NT2/D1 (cell line): ENCODE data around the gene KAZN.

ENCODE experiments used
- DNase-seq: peaks from one replicate; pipeline ENCODE4 v3.0.0-alpha.2; 2011; ENCODE audit warnings: low read depth, low spot score
- H3K27me3 ChIP-seq: 2 replicates; pipeline ENCODE4 v1.6.0; 2011; ENCODE audit warnings: mild to moderate bottlenecking; ENCODE audit not compliant: insufficient read length, insufficient read depth
- H3K36me3 ChIP-seq: 2 replicates; pipeline ENCODE4 v1.6.1; 2011; ENCODE audit warnings: mild to moderate bottlenecking, low read length, mixed read lengths; ENCODE audit not compliant: insufficient read depth, insufficient read length
- H3K4me1 ChIP-seq: 2 replicates; pipeline ENCODE4 v1.5.1; 2011; ENCODE audit not compliant: insufficient read depth, insufficient read length
- H3K4me3 ChIP-seq: 2 replicates; pipeline ENCODE4 v1.5.1; 2011; ENCODE audit warnings: low read depth; ENCODE audit not compliant: insufficient read length
- H3K9ac ChIP-seq: 2 replicates; pipeline ENCODE4 v1.6.0; 2011; ENCODE audit warnings: low read depth; ENCODE audit not compliant: insufficient read length
- H3K9me3 ChIP-seq: 2 replicates; pipeline ENCODE4 v1.5.1; 2011; ENCODE audit warnings: mild to moderate bottlenecking, low read length; ENCODE audit not compliant: insufficient read depth
- SUZ12 ChIP-seq: IDR thresholded peaks from 2 replicates; pipeline ENCODE4 v1.6.1; 2011; ENCODE audit not compliant: insufficient read length, insufficient read depth; ENCODE audit errors: extremely low read depth
- YY1 ChIP-seq: IDR thresholded peaks from 2 replicates; pipeline ENCODE4 v1.6.1; 2011; ENCODE audit not compliant: insufficient read length, insufficient read depth
- ZNF274 ChIP-seq: IDR thresholded peaks from 2 replicates; pipeline ENCODE4 v1.6.1; 2011; ENCODE audit warnings: mild to moderate bottlenecking, low read depth, low read length

The KAZN gene

GRCh38 chr1:14971221-14971620, 372.7 kb downstream of the KAZN start:
- TF ChIP-seq ZNF274 (no peak), YY1 (no peak), SUZ12 (no peak)
- Histone ChIP-seq H3K4me1 (peaks cover 12% of the 10 kb centered on the region), H3K9ac (no peak overlapping the region), H3K4me3 (no peak overlapping the region), H3K36me3 (peaks cover 8% of the 10 kb centered on the region), H3K9me3 (peaks cover 19% of the 10 kb centered on the region; the same call in 1 of the 2 replicates), H3K27me3 (no peaks in the 10 kb centered on the region)
- no peak for DNase-seq

- Histone ChIP-seq H3K4me1 (peaks cover 13% of the 10 kb centered on the region), H3K27me3 (no peaks in the 10 kb centered on the region), H3K36me3 (peaks cover 5% of the 10 kb centered on the region), H3K9me3 (peaks cover 19% of the 10 kb centered on the region; the same call in 1 of the 2 replicates), H3K4me3 (no peak overlapping the region), H3K9ac (no peak overlapping the region)
- DNase-seq, result no peak
- TF ChIP-seq SUZ12 (no peak), ZNF274 (no peak), YY1 (no peak)
Measured at GRCh38 chr1:14972107-14972506, 373.6 kb downstream of the KAZN start.

GRCh38 chr1:14973773-14974172, 375.3 kb downstream of the KAZN start:
- DNase-seq, result no peak
- TF ChIP-seq ZNF274 (no peak), YY1 (no peak), SUZ12 (no peak)
- H3K9me3 ChIP-seq, result peaks cover 14% of the 10 kb centered on the region; the same call in 1 of the 2 replicates
- peaks cover 10% of the 10 kb centered on the region for H3K4me1 ChIP-seq
- H3K27me3 ChIP-seq, result no peaks in the 10 kb centered on the region
- H3K36me3 ChIP-seq, result peaks cover 6% of the 10 kb centered on the region
- H3K4me3 ChIP-seq, result no peak overlapping the region
- H3K9ac ChIP-seq, result no peak overlapping the region

- H3K4me3 ChIP-seq, result no peak overlapping the region
- TF ChIP-seq ZNF274, result no peak
- TF ChIP-seq YY1, result no peak
- TF ChIP-seq SUZ12, result no peak
- H3K27me3 ChIP-seq, result no peaks in the 10 kb centered on the region
- no peak for DNase-seq
- H3K9ac ChIP-seq, result no peak overlapping the region
- peaks cover 7% of the 10 kb centered on the region for H3K4me1 ChIP-seq
- peaks cover 14% of the 10 kb centered on the region; the same call in 1 of the 2 replicates for H3K9me3 ChIP-seq
- H3K36me3 ChIP-seq, result peaks cover 6% of the 10 kb centered on the region
Measured at GRCh38 chr1:14974361-14974760, 375.9 kb downstream of the KAZN start.

GRCh38 chr1:14975119-14975518, 376.6 kb downstream of the KAZN start:
- Histone ChIP-seq H3K9me3 (peaks cover 14% of the 10 kb centered on the region; the same call in 1 of the 2 replicates), H3K4me1 (peaks cover 7% of the 10 kb centered on the region), H3K4me3 (no peak overlapping the region), H3K9ac (no peak overlapping the region), H3K36me3 (peaks cover 6% of the 10 kb centered on the region), H3K27me3 (no peaks in the 10 kb centered on the region)
- DNase-seq, result no peak
- TF ChIP-seq ZNF274, result no peak
- no peak for TF ChIP-seq SUZ12
- no peak for TF ChIP-seq YY1

GRCh38 chr1:14976256-14976655, 377.8 kb downstream of the KAZN start:
- H3K27me3 ChIP-seq, result no peaks in the 10 kb centered on the region
- no peak overlapping the region for H3K4me3 ChIP-seq
- H3K9me3 ChIP-seq, result peaks cover 14% of the 10 kb centered on the region; the same call in 1 of the 2 replicates
- no peak for DNase-seq
- no peak for TF ChIP-seq SUZ12
- TF ChIP-seq YY1, result no peak
- TF ChIP-seq ZNF274, result no peak
- peaks cover 7% of the 10 kb centered on the region for H3K4me1 ChIP-seq
- H3K9ac ChIP-seq, result no peak overlapping the region
- H3K36me3 ChIP-seq, result peaks cover 6% of the 10 kb centered on the region

- Histone ChIP-seq H3K9ac (no peak overlapping the region), H3K9me3 (peaks cover 14% of the 10 kb centered on the region; the same call in 1 of the 2 replicates), H3K36me3 (peaks cover 6% of the 10 kb centered on the region), H3K27me3 (no peaks in the 10 kb centered on the region), H3K4me1 (peaks cover 4% of the 10 kb centered on the region), H3K4me3 (no peak overlapping the region)
- DNase-seq, result no peak
- TF ChIP-seq ZNF274 (no peak), YY1 (no peak), SUZ12 (no peak)
Measured at GRCh38 chr1:14977338-14977931, 378.9 kb downstream of the KAZN start.
